K562 (cell line): ENCODE measurements around the gene RINT1. TPM values are rescaled to one million over a fixed set of nuclear protein-coding genes. Genes with fewer than 3 reads are reported as not detected.

Experiments
- CBFB ChIP-seq: sonication (generic); formaldehyde crosslinking; IDR thresholded peaks from 2 replicates; pipeline ENCODE4 v1.4.0; 2020; ENCODE audit warnings: mild to moderate bottlenecking, missing genetic modification reagents
- CHD1 ChIP-seq: fragments of 200-600 bp; sonication (generic); IDR thresholded peaks from one replicate; pipeline ENCODE4 v1.6.1; 2012; ENCODE audit warnings: mild to moderate bottlenecking, moderate library complexity, low read length, inconsistent platforms
- FOXK2 ChIP-seq, 2 experiments: fragments of 450-650 bp; IDR thresholded peaks in 1 of 2; conservative IDR thresholded peaks in 1 of 2; 2 replicates each; pipeline ENCODE4 v1.6.1; 2016; ENCODE audit warnings: low read depth in 2 of 2, mild to moderate bottlenecking in 1 of 2
- NR2C2 ChIP-seq, 2 experiments: fragments of 200-800 bp in 1 of 2; sonication (Bioruptor generic) in 1 of 2; sonication (generic) in 1 of 2; formaldehyde crosslinking in 1 of 2; IDR thresholded peaks; 2 replicates each; pipeline versions ENCODE4 v1.6.1 to v1.8.0; 2016 to 2022; ENCODE audit warnings: mild to moderate bottlenecking in 1 of 2, missing compliant biosample characterization in 1 of 2, missing genetic modification characterization in 1 of 2, missing genetic modification reagents in 1 of 2
- NR4A1 ChIP-seq, 2 experiments: fragments of 250-450 bp in 1 of 2; fragments of 450-650 bp in 1 of 2; sonication (Bioruptor Pico) in 1 of 2; IDR thresholded peaks; 2 replicates each; pipeline versions ENCODE4 v1.4.0 to v1.6.1; 2016 to 2020; ENCODE audit warnings: mild to moderate bottlenecking in 2 of 2, missing compliant biosample characterization in 1 of 2, missing genetic modification characterization in 1 of 2, moderate library complexity in 1 of 2
- PRMT5 ChIP-seq: sonication (generic); formaldehyde crosslinking; IDR thresholded peaks from 2 replicates; pipeline ENCODE4 v1.5.0; 2020; ENCODE audit warnings: missing genetic modification reagents
- TRIM24 ChIP-seq, 2 experiments: fragments of 450-650 bp; IDR thresholded peaks; 2 replicates each; pipeline ENCODE4 v1.6.1; 2016
- ZBED1 ChIP-seq: IDR thresholded peaks from 2 replicates; pipeline ENCODE4 v1.6.1; 2014
- ZNF232 ChIP-seq: sonication (generic); formaldehyde crosslinking; IDR thresholded peaks from 2 replicates; pipeline ENCODE4 v1.8.0; 2022; ENCODE audit warnings: mild to moderate bottlenecking, missing genetic modification reagents
- polyA plus RNA-seq, 8 experiments: library from polyadenylated mRNA; depleted of rRNA in 4 of 8; stranded (reverse) in 5 of 8; unstranded in 3 of 8; fragments of >200 nt; fragmentation: Nextera tagmentation in 2 of 8; fragmentation: Illumina TruSeq in 1 of 8; extraction: Ambion mirVana in 2 of 8; extraction: Trizol in 1 of 8; gene quantifications; 2 replicates each; pipeline versions ENCODE4 v1.2.1 to v1.2.3, GENCODE V29; 2011 to 2014; ENCODE audit warnings: inconsistent platforms in 1 of 8, missing spikeins in 1 of 8
- total RNA-seq, 7 experiments: library from RNA; depleted of rRNA in 6 of 7; stranded (reverse); fragments of >200 nt in 6 of 7; fragmentation: Illumina TruSeq in 2 of 7; extraction: Trizol in 2 of 7; gene quantifications; 2 replicates each; pipeline versions ENCODE4 v1.2.1 to v1.2.3, GENCODE V29; 2011 to 2021; ENCODE audit warnings: low replicate concordance in 1 of 7
- TF ChIP-seq, protein P1 (sequence below): fragments of 450-650 bp; formaldehyde crosslinking; IDR thresholded peaks from 2 replicates; pipeline ENCODE4 v1.4.0; 2022; ENCODE audit warnings: mild to moderate bottlenecking, moderate library complexity
- TF ChIP-seq, protein P2 (sequence below): fragments of 450-650 bp; IDR thresholded peaks from 2 replicates; pipeline ENCODE4 v1.6.1; 2017; ENCODE audit warnings: antibody characterized with exemption, mild to moderate bottlenecking
- TF ChIP-seq, protein P3 (sequence below): fragments of 450-650 bp; IDR thresholded peaks from 2 replicates; pipeline ENCODE4 v1.6.1; 2016; ENCODE audit warnings: antibody characterized with exemption
- TF ChIP-seq, protein P4 (sequence below): fragments of 250-450 bp; sonication (Bioruptor Pico); IDR thresholded peaks from 2 replicates; pipeline ENCODE4 v1.9.0; 2021; ENCODE audit warnings: mild to moderate bottlenecking, inconsistent platforms
- TF ChIP-seq, protein P5 (sequence below): sonication (generic); formaldehyde crosslinking; IDR thresholded peaks from 2 replicates; pipeline ENCODE4 v1.8.0; 2022; ENCODE audit warnings: mild to moderate bottlenecking, missing genetic modification reagents, borderline replicate concordance

Gene RINT1
- total and polyA plus RNA-seq, 9 of the 15 experiments (the other 6 are each of a cell fraction or from before 2014, with no cell fraction given): 21.3 to 74.3 (median 27.4) TPM

DNA sequence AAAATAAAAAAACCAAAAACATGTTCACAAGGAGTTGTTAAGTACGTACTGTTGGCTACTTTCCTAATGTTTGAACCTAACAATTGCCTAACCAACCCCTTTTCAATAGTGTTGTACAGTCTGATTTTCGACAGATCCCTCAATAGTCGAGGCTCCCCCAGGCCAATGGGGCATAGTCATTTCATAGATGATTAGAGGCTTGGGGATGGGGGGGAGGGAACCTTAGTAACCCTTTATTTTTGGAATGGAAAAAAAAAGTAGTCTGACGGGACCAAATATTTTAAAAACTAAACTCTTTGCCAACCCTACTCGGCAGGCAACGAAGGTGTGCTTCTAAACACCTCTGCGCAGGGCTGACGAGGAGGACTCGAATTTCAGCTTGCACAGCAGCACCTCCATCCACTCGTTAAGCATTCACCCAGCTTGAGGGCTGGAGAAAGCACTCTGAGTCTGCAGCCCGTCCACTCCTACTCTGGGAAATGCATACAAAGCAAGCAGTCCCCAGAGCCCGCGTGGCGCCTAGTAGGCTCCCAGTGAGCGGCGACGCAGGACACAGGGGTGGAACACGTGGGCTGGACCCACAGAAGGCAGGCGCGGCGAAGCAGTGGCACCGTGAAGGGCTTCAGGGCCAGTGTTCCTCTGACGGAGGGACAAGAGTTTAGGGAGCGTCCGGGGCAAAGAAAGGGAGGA lies 10.8 kb upstream of the RINT1 start (continued):
- peak; percentile 26; the same call in 1 of the 2 replicates for TF ChIP-seq ZBED1
- no peak for TF ChIP-seq NR4A1 (CRISPR knock-in tag; IDR thresholded peaks at IDR 0.05)
- TF ChIP-seq NR4A1 (tag; IDR thresholded peaks at IDR 0.05): peak; percentile 61; the same call in 1 of the 2 replicates
- 0 out of 2 replicates have a peak, but pooled peaks have one; percentile 2 for TF ChIP-seq CBFB (CRISPR knock-in tag)
- TF ChIP-seq, protein P1, sequence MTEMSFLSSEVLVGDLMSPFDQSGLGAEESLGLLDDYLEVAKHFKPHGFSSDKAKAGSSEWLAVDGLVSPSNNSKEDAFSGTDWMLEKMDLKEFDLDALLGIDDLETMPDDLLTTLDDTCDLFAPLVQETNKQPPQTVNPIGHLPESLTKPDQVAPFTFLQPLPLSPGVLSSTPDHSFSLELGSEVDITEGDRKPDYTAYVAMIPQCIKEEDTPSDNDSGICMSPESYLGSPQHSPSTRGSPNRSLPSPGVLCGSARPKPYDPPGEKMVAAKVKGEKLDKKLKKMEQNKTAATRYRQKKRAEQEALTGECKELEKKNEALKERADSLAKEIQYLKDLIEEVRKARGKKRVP (CRISPR knock-in tag): no peak
- TF ChIP-seq, protein P2, sequence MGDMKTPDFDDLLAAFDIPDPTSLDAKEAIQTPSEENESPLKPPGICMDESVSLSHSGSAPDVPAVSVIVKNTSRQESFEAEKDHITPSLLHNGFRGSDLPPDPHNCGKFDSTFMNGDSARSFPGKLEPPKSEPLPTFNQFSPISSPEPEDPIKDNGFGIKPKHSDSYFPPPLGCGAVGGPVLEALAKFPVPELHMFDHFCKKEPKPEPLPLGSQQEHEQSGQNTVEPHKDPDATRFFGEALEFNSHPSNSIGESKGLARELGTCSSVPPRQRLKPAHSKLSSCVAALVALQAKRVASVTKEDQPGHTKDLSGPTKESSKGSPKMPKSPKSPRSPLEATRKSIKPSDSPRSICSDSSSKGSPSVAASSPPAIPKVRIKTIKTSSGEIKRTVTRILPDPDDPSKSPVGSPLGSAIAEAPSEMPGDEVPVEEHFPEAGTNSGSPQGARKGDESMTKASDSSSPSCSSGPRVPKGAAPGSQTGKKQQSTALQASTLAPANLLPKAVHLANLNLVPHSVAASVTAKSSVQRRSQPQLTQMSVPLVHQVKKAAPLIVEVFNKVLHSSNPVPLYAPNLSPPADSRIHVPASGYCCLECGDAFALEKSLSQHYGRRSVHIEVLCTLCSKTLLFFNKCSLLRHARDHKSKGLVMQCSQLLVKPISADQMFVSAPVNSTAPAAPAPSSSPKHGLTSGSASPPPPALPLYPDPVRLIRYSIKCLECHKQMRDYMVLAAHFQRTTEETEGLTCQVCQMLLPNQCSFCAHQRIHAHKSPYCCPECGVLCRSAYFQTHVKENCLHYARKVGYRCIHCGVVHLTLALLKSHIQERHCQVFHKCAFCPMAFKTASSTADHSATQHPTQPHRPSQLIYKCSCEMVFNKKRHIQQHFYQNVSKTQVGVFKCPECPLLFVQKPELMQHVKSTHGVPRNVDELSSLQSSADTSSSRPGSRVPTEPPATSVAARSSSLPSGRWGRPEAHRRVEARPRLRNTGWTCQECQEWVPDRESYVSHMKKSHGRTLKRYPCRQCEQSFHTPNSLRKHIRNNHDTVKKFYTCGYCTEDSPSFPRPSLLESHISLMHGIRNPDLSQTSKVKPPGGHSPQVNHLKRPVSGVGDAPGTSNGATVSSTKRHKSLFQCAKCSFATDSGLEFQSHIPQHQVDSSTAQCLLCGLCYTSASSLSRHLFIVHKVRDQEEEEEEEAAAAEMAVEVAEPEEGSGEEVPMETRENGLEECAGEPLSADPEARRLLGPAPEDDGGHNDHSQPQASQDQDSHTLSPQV: peak; percentile 63; the same call in 1 of the 2 replicates
- TF ChIP-seq FOXK2 (conservative IDR thresholded peaks at IDR 0.05 in 1 of 2, IDR thresholded peaks at IDR 0.05 in 1 of 2; ENCODE audit: low read depth in 2 of 2): peak in 1 of 2 experiments; percentile 56; a peak in 1 of 4 replicates
- no peak for TF ChIP-seq TRIM24 (IDR thresholded peaks at IDR 0.05)
- TF ChIP-seq NR2C2 (CRISPR knock-in tag; IDR thresholded peaks at IDR 0.05): 0 out of 2 replicates have a peak, but pooled peaks have one; percentile 39
- no peak for TF ChIP-seq NR2C2 (tag; IDR thresholded peaks at IDR 0.05)
- 0 out of 2 replicates have a peak, but pooled peaks have one; percentile 39 for TF ChIP-seq PRMT5 (CRISPR knock-in tag)
- TF ChIP-seq, protein P3, sequence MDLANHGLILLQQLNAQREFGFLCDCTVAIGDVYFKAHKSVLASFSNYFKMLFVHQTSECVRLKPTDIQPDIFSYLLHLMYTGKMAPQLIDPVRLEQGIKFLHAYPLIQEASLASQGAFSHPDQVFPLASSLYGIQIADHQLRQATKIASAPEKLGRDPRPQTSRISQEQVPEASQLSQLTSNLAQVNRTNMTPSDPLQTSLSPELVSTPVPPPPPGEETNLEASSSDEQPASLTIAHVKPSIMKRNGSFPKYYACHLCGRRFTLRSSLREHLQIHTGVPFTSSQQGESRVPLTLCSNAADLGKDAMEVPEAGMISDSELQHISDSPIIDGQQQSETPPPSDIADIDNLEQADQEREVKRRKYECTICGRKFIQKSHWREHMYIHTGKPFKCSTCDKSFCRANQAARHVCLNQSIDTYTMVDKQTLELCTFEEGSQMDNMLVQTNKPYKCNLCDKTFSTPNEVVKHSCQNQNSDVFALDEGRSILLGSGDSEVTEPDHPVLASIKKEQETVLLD: peak; percentile 47; the same call in 1 of the 2 replicates
- TF ChIP-seq CHD1: peak; percentile 5
- TF ChIP-seq, protein P4, sequence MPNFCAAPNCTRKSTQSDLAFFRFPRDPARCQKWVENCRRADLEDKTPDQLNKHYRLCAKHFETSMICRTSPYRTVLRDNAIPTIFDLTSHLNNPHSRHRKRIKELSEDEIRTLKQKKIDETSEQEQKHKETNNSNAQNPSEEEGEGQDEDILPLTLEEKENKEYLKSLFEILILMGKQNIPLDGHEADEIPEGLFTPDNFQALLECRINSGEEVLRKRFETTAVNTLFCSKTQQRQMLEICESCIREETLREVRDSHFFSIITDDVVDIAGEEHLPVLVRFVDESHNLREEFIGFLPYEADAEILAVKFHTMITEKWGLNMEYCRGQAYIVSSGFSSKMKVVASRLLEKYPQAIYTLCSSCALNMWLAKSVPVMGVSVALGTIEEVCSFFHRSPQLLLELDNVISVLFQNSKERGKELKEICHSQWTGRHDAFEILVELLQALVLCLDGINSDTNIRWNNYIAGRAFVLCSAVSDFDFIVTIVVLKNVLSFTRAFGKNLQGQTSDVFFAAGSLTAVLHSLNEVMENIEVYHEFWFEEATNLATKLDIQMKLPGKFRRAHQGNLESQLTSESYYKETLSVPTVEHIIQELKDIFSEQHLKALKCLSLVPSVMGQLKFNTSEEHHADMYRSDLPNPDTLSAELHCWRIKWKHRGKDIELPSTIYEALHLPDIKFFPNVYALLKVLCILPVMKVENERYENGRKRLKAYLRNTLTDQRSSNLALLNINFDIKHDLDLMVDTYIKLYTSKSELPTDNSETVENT (CRISPR knock-in tag): peak; percentile 70; the same call in 1 of the 2 replicates
- TF ChIP-seq ZNF232 (CRISPR knock-in tag): peak; percentile 98
- TF ChIP-seq, protein P5, sequence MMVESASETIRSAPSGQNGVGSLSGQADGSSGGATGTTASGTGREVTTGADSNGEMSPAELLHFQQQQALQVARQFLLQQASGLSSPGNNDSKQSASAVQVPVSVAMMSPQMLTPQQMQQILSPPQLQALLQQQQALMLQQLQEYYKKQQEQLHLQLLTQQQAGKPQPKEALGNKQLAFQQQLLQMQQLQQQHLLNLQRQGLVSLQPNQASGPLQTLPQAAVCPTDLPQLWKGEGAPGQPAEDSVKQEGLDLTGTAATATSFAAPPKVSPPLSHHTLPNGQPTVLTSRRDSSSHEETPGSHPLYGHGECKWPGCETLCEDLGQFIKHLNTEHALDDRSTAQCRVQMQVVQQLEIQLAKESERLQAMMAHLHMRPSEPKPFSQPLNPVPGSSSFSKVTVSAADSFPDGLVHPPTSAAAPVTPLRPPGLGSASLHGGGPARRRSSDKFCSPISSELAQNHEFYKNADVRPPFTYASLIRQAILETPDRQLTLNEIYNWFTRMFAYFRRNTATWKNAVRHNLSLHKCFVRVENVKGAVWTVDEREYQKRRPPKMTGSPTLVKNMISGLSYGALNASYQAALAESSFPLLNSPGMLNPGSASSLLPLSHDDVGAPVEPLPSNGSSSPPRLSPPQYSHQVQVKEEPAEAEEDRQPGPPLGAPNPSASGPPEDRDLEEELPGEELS: peak; percentile 98
